Kidney (tissue), 14 donors: ENCODE results near the gene HPS5. TPM values are rescaled to one million over a fixed set of nuclear protein-coding genes. Genes with fewer than 3 reads are reported as not detected.

ENCODE experiments used
- DNase-seq, 5 donors: peaks; one replicate each; pipeline ENCODE4 v3.0.0-alpha.2; 2013 to 2020
- FAIRE-seq: peaks from 2 replicates; lab custom pipeline; 2012; peaks lifted over from hg19 to GRCh38; lab: Jason Lieb, UNC
- H3K27ac ChIP-seq, 2 donors: one replicate each; pipeline ENCODE4 v1.7.0; 2013; ENCODE audit warnings: low read depth in 2 of 2, low read length in 2 of 2, inconsistent platforms in 1 of 2
- H3K27me3 ChIP-seq: one replicate; pipeline ENCODE4 v1.7.1; 2013; ENCODE audit warnings: low read length, inconsistent platforms; ENCODE audit not compliant: control insufficient read depth, insufficient read depth
- H3K36me3 ChIP-seq, 3 donors: one replicate each; pipeline versions ENCODE4 v1.7.0 to v1.7.1; 2013; ENCODE audit warnings: low read length in 3 of 3, control low read depth in 1 of 3, inconsistent platforms in 1 of 3; ENCODE audit not compliant: insufficient read depth in 3 of 3, control insufficient read depth in 2 of 3
- H3K4me1 ChIP-seq, 3 donors: one replicate each; pipeline versions ENCODE4 v1.7.0 to v1.7.1; 2013; ENCODE audit warnings: low read length in 3 of 3, inconsistent platforms in 1 of 3, low read depth in 1 of 3; ENCODE audit not compliant: control insufficient read depth in 2 of 3, insufficient read depth in 2 of 3
- H3K4me3 ChIP-seq, 3 donors: one replicate each; pipeline versions ENCODE4 v1.7.0 to v1.8.1; 2013; ENCODE audit warnings: low read length in 3 of 3, control low read depth in 1 of 3, inconsistent platforms in 1 of 3
- H3K9ac ChIP-seq, 3 donors: one replicate each; pipeline versions ENCODE4 v1.7.0 to v1.7.1; 2013; ENCODE audit warnings: low read length in 3 of 3, control low read depth in 1 of 3, inconsistent platforms in 1 of 3
- H3K9me3 ChIP-seq, 3 donors: one replicate each; pipeline versions ENCODE4 v1.7.0 to v1.7.1; 2013; ENCODE audit warnings: low read length in 3 of 3, control low read depth in 1 of 3, inconsistent platforms in 1 of 3; ENCODE audit not compliant: control insufficient read depth in 2 of 3, insufficient read depth in 1 of 3
- intact Hi-C: fragments of 100-400 bp; cut with DNase I; formaldehyde crosslinking; loops from one replicate; pipeline ENCODE4 v1.11.1; 2022
- polyA plus RNA-seq: library from polyadenylated mRNA; stranded (reverse); fragments of 350-450 nt; fragmentation: Illumina TruSeq; extraction: RNeasy Lipid Tissue Mini Kit (QIAGEN cat#74804); gene quantifications from one replicate; pipeline ENCODE4 v1.2.3, GENCODE V29; 2014; ENCODE audit warnings: low read depth, low replicate concordance; ENCODE audit not compliant: insufficient read depth
- total RNA-seq: library from RNA; stranded (reverse); fragmentation: NEBNext Ultra II Directional; extraction: Animal tissue kit (Norgen Biotek cat#: 25700); gene quantifications from one replicate; pipeline ENCODE4 v1.2.1, GENCODE V29; 2021
- TF ChIP-seq, protein P1 (sequence below): IDR thresholded peaks from 3 replicates; pipeline ENCODE4 v1.5.1; 2012; ENCODE audit warnings: mild to moderate bottlenecking, moderate library complexity, borderline replicate concordance; ENCODE audit not compliant: insufficient read depth; ENCODE audit errors: extremely low read depth
- donor health status: control.
- donor health status: control.
- donor health status: control.
- donor health status: control.
- donor health status: control.
- donor health status: DM: yes; HTN: yes; CAD: no.
- donor health status: Normal renal cell carcinoma (clear cell type).

Gene HPS5
- total and polyA plus RNA-seq, 2 donors from 2014 or later = 7.7 to 17.2 TPM

GRCh38 chr11:18230859-18231258 is 91.1 kb downstream of the HPS5 start:
- Histone ChIP-seq H3K9me3 (no peaks in the 10 kb centered on the region), H3K27me3 (no peaks in the 10 kb centered on the region), H3K4me1 (no peaks in the 10 kb centered on the region), H3K9ac (no peak overlapping the region), H3K27ac (no peak overlapping the region), H3K36me3 (no peaks in the 10 kb centered on the region), H3K4me3 (no peak overlapping the region)
- DNase-seq (no peak), FAIRE-seq (no peak)
- intact Hi-C loops = no loop called here
- TF ChIP-seq, protein P1, sequence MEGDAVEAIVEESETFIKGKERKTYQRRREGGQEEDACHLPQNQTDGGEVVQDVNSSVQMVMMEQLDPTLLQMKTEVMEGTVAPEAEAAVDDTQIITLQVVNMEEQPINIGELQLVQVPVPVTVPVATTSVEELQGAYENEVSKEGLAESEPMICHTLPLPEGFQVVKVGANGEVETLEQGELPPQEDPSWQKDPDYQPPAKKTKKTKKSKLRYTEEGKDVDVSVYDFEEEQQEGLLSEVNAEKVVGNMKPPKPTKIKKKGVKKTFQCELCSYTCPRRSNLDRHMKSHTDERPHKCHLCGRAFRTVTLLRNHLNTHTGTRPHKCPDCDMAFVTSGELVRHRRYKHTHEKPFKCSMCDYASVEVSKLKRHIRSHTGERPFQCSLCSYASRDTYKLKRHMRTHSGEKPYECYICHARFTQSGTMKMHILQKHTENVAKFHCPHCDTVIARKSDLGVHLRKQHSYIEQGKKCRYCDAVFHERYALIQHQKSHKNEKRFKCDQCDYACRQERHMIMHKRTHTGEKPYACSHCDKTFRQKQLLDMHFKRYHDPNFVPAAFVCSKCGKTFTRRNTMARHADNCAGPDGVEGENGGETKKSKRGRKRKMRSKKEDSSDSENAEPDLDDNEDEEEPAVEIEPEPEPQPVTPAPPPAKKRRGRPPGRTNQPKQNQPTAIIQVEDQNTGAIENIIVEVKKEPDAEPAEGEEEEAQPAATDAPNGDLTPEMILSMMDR = no peak

- FAIRE-seq = no peak
These were observed 92.4 kb downstream of the HPS5 start for GRCh38 chr11:18229501-18229900.

More at GRCh38 chr11:18229501-18229900, 92.4 kb downstream of the HPS5 start:
- Histone ChIP-seq H3K9me3 (no peaks in the 10 kb centered on the region), H3K36me3 (no peaks in the 10 kb centered on the region), H3K27me3 (no peaks in the 10 kb centered on the region), H3K4me3 (no peak overlapping the region), H3K27ac (no peak overlapping the region), H3K4me1 (no peaks in the 10 kb centered on the region), H3K9ac (no peak overlapping the region)
- TF ChIP-seq, protein P1 = no peak
- intact Hi-C loops = no loop called here
- no peak for DNase-seq

Other genes with a start within 250 kb of the HPS5 start
- gene SAAL1, start 216.1 kb downstream of the HPS5 start, total RNA-seq = 12.9 TPM
- gene SAAL1, start 216.1 kb downstream of the HPS5 start, polyA plus RNA-seq = 9.8 TPM
- not detected for gene MRGPRX3, start 189.6 kb downstream of the HPS5 start, total RNA-seq
- not detected for gene MRGPRX3, start 189.6 kb downstream of the HPS5 start, polyA plus RNA-seq
- gene MRGPRX4, start 149.3 kb downstream of the HPS5 start, total RNA-seq = not detected
- gene MRGPRX4, start 149.3 kb downstream of the HPS5 start, polyA plus RNA-seq = not detected
- 1.3 TPM for gene SAA4, start 85.3 kb downstream of the HPS5 start, total RNA-seq
- not detected for gene SAA4, start 85.3 kb downstream of the HPS5 start, polyA plus RNA-seq
- gene SAA2, start 73.5 kb downstream of the HPS5 start, total RNA-seq = 82.0 TPM
- gene SAA2, start 73.5 kb downstream of the HPS5 start, polyA plus RNA-seq = 4.4 TPM
- 192 TPM for gene SAA1, start 55.9 kb downstream of the HPS5 start, total RNA-seq
- 6.4 TPM for gene SAA1, start 55.9 kb downstream of the HPS5 start, polyA plus RNA-seq
- 43.2 TPM for gene GTF2H1, start 427 bp upstream of the HPS5 start, total RNA-seq
- gene GTF2H1, start 427 bp upstream of the HPS5 start, polyA plus RNA-seq = 21.4 TPM
- gene LDHA, start 72.4 kb upstream of the HPS5 start, total RNA-seq = 755 TPM
- gene LDHA, start 72.4 kb upstream of the HPS5 start, polyA plus RNA-seq = 466 TPM
- not detected for gene LDHC, start 90.2 kb upstream of the HPS5 start, total RNA-seq
- gene LDHC, start 90.2 kb upstream of the HPS5 start, polyA plus RNA-seq = 3.9 TPM
- not detected for gene LDHAL6A, start 133.7 kb upstream of the HPS5 start, total RNA-seq
- gene LDHAL6A, start 133.7 kb upstream of the HPS5 start, polyA plus RNA-seq = 0.47 TPM
- gene TSG101, start 204.8 kb upstream of the HPS5 start, total RNA-seq = 61.3 TPM
- 91.7 TPM for gene TSG101, start 204.8 kb upstream of the HPS5 start, polyA plus RNA-seq